HG02623 (cell line): ENCODE results near the gene HM13.
A peak's percentile ranks its signal among the peaks of the same experiment; 100 is the strongest.
"Not testable (repeated sequence)": the region's sequence is repeated elsewhere in the genome, so short reads cannot be mapped to it uniquely, and the experiment has no call there.

ENCODE experiments used
- ATAC-seq: cut with Tn5 transposase; IDR thresholded peaks from one replicate; pipeline ENCODE4 v1.9.1; 2021; ENCODE audit warnings: moderate library complexity; ENCODE audit not compliant: unreplicated experiment

HM13 gene

GRCh38 chr20:31514154-31515071 is at the start of gene HM13:
Gene HM13 (plus strand): TSS chr20:31514442. CDS start chr20:31514552, 110 bp downstream.
- ATAC-seq: peak; percentile 88

GRCh38 chr20:31470946-31471345 is 43.3 kb upstream of the HM13 start:
- not testable (repeated sequence) for ATAC-seq

- no peak for ATAC-seq
Observed at GRCh38 chr20:31472395-31473330, 41.6 kb upstream of the HM13 start.

- no peak for ATAC-seq
Observed at GRCh38 chr20:31473331-31474096, 40.7 kb upstream of the HM13 start.

- peak; percentile 71 for ATAC-seq
Observed at GRCh38 chr20:31474097-31474436, 40.2 kb upstream of the HM13 start.

- no peak for ATAC-seq
Observed at GRCh38 chr20:31474758-31475427, 39.3 kb upstream of the HM13 start, which contains the start of the genes DEFB124 and REM1. Gene DEFB124 (minus strand): TSS chr20:31475127. CDS start chr20:31473013, 2,114 bp downstream. Gene REM1 (plus strand): TSS chr20:31475288. CDS start chr20:31476446, 1,158 bp downstream.

GRCh38 chr20:31475472-31476293 is 38.6 kb upstream of the HM13 start:
- no peak for ATAC-seq

- ATAC-seq: no peak
Observed at GRCh38 chr20:31476294-31476585, 38.0 kb upstream of the HM13 start.

GRCh38 chr20:31476643-31477215 is 37.5 kb upstream of the HM13 start:
- ATAC-seq: no peak

- ATAC-seq: no peak
Observed at GRCh38 chr20:31484001-31484400, 30.2 kb upstream of the HM13 start.

- no peak for ATAC-seq
Observed at GRCh38 chr20:31485450-31486339, 28.5 kb upstream of the HM13 start.

GRCh38 chr20:31488115-31488514 is 26.1 kb upstream of the HM13 start:
- ATAC-seq: no peak

GRCh38 chr20:31489152-31489551 is 25.1 kb upstream of the HM13 start:
- ATAC-seq: no peak

- ATAC-seq: no peak
Observed at GRCh38 chr20:31490752-31491151, 23.5 kb upstream of the HM13 start.

GRCh38 chr20:31494131-31494530 is 20.1 kb upstream of the HM13 start:
- ATAC-seq: no peak

- ATAC-seq: no peak
Observed at GRCh38 chr20:31496761-31497295, 17.4 kb upstream of the HM13 start.

- ATAC-seq: no peak
Observed at GRCh38 chr20:31497838-31498540, 16.3 kb upstream of the HM13 start.
